ENCODE measurements around the gene LGR6.

The LGR6 gene

GRCh38 chr1:202210969-202211368, 17.4 kb downstream of the LGR6 start:
- TF ChIP-seq GATA3 (IDR thresholded peaks at IDR 0.05; ENCODE audit: low read depth, low read length), result no peak
- TF ChIP-seq GATA2 (IDR thresholded peaks at IDR 0.05; ENCODE audit: low read depth, low read length), result no peak

- TF ChIP-seq GATA3 (IDR thresholded peaks at IDR 0.05; ENCODE audit: low read depth, low read length) (no peak), GATA2 (IDR thresholded peaks at IDR 0.05; ENCODE audit: low read depth, low read length) (no peak)
Observed at GRCh38 chr1:202212787-202213186, 19.2 kb downstream of the LGR6 start.

GRCh38 chr1:202213361-202214088, 19.9 kb downstream of the LGR6 start:
- TF ChIP-seq GATA3 (IDR thresholded peaks at IDR 0.05; ENCODE audit: low read depth, low read length), result no peak
- TF ChIP-seq GATA2 (IDR thresholded peaks at IDR 0.05; ENCODE audit: low read depth, low read length), result no peak

- no peak for TF ChIP-seq GATA2 (IDR thresholded peaks at IDR 0.05; ENCODE audit: low read depth, low read length)
- no peak for TF ChIP-seq GATA3 (IDR thresholded peaks at IDR 0.05; ENCODE audit: low read depth, low read length)
Observed at GRCh38 chr1:202214089-202214843, 20.7 kb downstream of the LGR6 start.

- TF ChIP-seq GATA2 (IDR thresholded peaks at IDR 0.05; ENCODE audit: low read depth, low read length) (no peak), GATA3 (IDR thresholded peaks at IDR 0.05; ENCODE audit: low read depth, low read length) (no peak)
Observed at GRCh38 chr1:202215472-202216130, 22.0 kb downstream of the LGR6 start.

- TF ChIP-seq GATA3 (IDR thresholded peaks at IDR 0.05; ENCODE audit: low read depth, low read length), result no peak
Observed at GRCh38 chr1:202216691-202217090, 23.1 kb downstream of the LGR6 start.

GRCh38 chr1:202217516-202217915, 23.9 kb downstream of the LGR6 start:
- TF ChIP-seq GATA2 (IDR thresholded peaks at IDR 0.05; ENCODE audit: low read depth, low read length) (no peak), GATA3 (IDR thresholded peaks at IDR 0.05; ENCODE audit: low read depth, low read length) (no peak)

- TF ChIP-seq GATA3 (IDR thresholded peaks at IDR 0.05; ENCODE audit: low read depth, low read length) (no peak), GATA2 (IDR thresholded peaks at IDR 0.05; ENCODE audit: low read depth, low read length) (no peak)
Observed at GRCh38 chr1:202217951-202218350, 24.4 kb downstream of the LGR6 start.

- TF ChIP-seq GATA3 (IDR thresholded peaks at IDR 0.05; ENCODE audit: low read depth, low read length) (no peak), GATA2 (IDR thresholded peaks at IDR 0.05; ENCODE audit: low read depth, low read length) (no peak)
Observed at GRCh38 chr1:202220733-202221132, 27.1 kb downstream of the LGR6 start.

GRCh38 chr1:202221911-202222909, 28.6 kb downstream of the LGR6 start:
- TF ChIP-seq GATA2 (IDR thresholded peaks at IDR 0.05; ENCODE audit: low read depth, low read length) (no peak), GATA3 (IDR thresholded peaks at IDR 0.05; ENCODE audit: low read depth, low read length) (no peak)

GRCh38 chr1:202223121-202223860, 29.7 kb downstream of the LGR6 start:
- TF ChIP-seq GATA3 (IDR thresholded peaks at IDR 0.05; ENCODE audit: low read depth, low read length) (no peak), GATA2 (IDR thresholded peaks at IDR 0.05; ENCODE audit: low read depth, low read length) (no peak)

- TF ChIP-seq GATA3 (IDR thresholded peaks at IDR 0.05; ENCODE audit: low read depth, low read length), result no peak
- no peak for TF ChIP-seq GATA2 (IDR thresholded peaks at IDR 0.05; ENCODE audit: low read depth, low read length)
Observed at GRCh38 chr1:202224453-202224852, 30.9 kb downstream of the LGR6 start.

- TF ChIP-seq GATA2 (IDR thresholded peaks at IDR 0.05; ENCODE audit: low read depth, low read length), result no peak
- no peak for TF ChIP-seq GATA3 (IDR thresholded peaks at IDR 0.05; ENCODE audit: low read depth, low read length)
Observed at GRCh38 chr1:202225131-202225530, 31.5 kb downstream of the LGR6 start.

All from SH-SY5Y (cell line).